ENCODE results near the gene BTD.
"Not testable (repeated sequence)": the region's sequence is repeated elsewhere in the genome, so short reads cannot be mapped to it uniquely, and the experiment has no call there.

Gene BTD

GRCh38 chr3:15601399-15602145 lies at the start of gene BTD, which contains the start of gene HACL1:
BTD (plus strand) TSS chr3:15601745; CDS start chr3:15635440, 33,695 bp downstream.
HACL1 (minus strand) TSS chr3:15601569; CDS start chr3:15601463, 106 bp downstream.
- no peak for DNase-seq

DNA sequence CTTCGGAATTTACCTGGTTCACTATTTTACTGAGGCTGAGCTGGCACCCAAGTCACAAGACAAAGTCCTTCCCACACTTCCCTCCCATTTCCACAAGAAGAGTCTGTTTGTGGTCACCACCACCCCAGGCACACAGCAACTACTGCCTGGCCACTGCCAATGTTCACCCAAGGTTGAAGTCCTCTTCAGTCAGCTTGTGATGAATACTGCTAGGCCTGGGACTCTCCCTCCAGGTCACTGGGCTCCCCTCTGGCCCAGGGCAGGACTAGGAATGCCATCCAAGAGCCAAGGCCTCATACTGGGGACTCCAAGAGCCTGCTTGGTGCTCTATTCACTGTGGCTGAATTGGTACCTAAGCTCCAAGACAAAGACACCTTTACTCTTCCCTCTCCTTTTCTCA lies 49.6 kb upstream of the BTD start:
- no peak for DNase-seq

DNA sequence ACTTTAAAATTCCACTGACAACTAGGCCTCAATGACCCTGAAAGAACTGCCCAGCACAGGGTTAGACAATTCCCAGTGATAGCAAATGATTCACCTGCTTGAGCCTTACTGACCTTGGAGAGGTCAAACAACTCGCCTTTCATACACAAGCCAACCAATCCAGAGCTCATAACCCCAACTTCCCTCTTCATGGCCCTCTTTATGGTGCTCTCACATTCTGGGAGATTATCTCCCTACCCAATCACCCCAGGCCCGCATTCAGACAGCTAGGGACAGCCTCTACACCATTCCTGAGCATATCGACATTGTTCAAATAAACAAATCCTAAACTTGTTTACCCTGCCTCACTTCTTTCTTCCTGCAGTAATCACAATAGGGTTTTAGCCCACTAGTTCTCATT lies 47.8 kb upstream of the BTD start:
- no peak for DNase-seq

DNA sequence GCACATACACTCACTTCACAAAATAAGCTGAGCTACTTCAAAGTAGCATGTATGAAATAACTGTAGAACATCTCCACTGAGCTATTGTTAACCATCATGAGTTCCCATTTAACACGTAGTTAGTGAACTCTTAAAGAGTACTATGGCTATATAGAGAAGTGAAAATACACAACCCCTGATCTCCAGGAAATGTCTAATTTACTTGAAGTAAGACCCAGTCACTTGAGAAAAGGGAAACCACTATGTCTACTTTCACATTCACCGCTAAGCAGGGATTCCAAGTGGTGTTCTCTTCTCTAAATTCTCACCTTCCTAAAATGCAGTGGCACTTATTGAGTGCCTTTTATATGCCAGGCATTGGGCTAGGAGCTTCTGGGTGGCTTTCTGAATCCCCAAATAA lies 45.0 kb upstream of the BTD start:
- no peak for DNase-seq

GRCh38 chr3:15557511-15557946 lies 44.0 kb upstream of the BTD start:
- no peak for DNase-seq

DNA sequence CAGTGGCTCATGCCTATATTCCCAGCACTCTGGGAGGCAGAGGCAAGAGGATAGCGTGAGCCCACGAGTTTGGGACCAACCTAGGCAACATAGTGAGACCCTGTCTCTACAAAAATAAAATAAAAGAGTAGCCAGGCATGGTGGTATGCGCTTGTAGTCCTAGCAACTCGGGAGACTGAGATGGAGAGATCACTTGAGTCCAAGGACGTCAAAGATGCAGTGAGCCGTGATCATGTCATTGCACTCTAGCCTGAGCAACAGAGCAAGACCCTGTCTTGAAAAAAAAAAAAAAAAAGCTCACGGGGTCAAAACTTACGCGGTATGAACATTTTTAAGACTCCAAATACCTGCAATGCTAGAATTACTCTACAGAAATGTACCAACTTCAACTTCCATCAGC lies 43.0 kb upstream of the BTD start:
- no peak for DNase-seq

DNA sequence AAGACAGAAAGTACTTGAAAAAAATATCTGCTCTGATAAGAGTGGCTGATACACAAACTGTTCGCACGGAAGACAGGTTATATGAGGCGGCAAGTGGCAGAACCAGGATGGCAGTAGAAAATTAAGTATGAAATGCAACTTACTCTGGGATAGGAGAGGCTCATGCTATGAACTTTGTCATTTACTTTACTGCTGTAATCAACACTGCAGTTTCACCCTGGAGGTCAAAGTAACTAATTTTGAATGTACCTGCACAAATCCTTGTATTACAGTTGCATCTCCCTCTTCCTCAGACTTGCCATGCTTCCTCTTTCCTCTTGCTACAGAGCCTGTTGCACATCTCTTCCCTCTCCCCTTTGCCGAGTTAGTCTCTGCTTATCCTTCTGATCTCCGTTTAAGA lies 39.0 kb upstream of the BTD start:
- DNase-seq = no peak

- DNase-seq = no peak
Measured at GRCh38 chr3:15563190-15563589, 38.4 kb upstream of the BTD start.

GRCh38 chr3:15572138-15572537 lies 29.4 kb upstream of the BTD start:
- DNase-seq = no peak

- no peak for DNase-seq
Measured at GRCh38 chr3:15575446-15575845, 26.1 kb upstream of the BTD start.

- DNase-seq = no peak
Measured at GRCh38 chr3:15576475-15576874, 25.1 kb upstream of the BTD start.

DNA sequence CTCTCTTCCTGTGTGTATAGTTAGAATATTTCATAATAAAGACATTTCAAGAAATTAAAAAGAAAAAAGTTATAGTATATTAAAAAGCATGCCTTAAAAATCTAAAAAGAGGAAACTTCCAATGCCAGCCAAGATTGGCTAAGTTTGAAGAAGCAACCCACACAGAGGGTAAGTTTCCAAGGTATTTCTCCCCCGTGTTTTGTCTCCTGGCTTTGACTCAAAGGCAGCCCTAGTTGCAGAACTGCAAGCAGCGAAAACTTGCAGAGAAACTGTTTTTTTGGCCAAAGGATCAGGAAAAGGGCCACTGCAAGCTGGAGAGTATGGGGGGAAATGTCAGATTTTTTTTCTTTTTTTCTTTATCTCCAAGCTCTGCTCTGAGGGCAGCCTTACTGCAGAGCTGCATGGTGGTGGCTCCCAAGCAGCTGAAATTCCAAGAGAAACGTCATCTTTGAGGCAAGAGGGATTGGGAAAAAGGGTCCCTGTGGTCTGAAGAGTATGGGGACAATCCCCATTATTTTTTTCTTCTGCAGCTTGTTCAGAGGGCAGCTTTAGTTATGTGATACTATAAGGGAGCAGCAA lies 23.2 kb upstream of the BTD start:
- DNase-seq = no peak

- DNase-seq = no peak
Measured at GRCh38 chr3:15579051-15579450, 22.5 kb upstream of the BTD start.

GRCh38 chr3:15581471-15582394 lies 19.8 kb upstream of the BTD start:
- no peak for DNase-seq

DNA sequence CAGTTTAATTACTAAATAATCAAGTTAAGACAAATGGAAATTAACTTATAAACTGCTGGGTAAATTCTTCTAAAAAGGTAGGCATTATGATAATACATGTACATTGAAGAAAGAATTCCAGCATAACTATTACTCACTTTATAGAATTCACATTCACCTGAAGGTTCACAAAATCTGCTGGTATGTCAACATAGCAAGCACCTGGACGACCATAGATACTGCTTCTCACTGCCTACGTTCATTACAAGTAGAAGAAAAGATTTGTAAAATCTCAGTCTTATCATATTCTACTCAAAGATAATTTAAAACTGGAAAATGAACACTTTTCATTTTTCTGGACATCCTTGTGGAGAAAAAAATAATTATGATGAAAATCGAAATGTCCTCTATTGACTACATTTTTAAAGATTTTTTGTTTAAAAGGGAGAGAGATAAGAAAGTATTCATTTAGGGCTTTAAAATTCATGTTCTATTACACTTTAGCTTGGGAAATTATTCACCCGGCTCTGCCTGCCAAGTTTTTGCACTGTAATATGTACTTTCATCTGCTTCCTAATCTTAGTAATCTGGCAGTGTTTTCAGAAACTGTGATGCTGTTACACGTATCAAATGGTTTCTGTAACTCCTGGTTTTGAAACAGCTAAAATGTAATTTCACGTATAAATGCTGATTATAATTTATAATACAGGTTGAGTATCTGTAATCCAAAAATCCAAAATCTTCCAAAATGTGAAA lies 16.3 kb upstream of the BTD start:
- no peak for DNase-seq

- DNase-seq = no peak
Measured at GRCh38 chr3:15591242-15591641, 10.3 kb upstream of the BTD start.

DNA sequence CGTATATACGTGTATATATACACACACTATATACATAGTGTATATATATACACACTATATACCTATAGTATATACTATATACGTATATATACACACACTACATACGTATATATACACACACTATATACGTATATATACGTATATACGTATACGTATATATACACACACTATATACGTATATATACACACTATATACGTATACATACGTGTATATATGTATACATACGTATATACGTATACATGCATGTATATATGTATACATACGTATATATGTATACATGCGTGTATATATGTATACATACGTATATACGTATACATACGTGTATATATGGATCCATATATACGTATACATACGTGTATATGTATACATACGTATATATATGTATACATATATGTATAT lies 9.6 kb upstream of the BTD start:
- DNase-seq = no peak

GRCh38 chr3:15592968-15593367 lies 8.6 kb upstream of the BTD start:
- DNase-seq = no peak

DNA sequence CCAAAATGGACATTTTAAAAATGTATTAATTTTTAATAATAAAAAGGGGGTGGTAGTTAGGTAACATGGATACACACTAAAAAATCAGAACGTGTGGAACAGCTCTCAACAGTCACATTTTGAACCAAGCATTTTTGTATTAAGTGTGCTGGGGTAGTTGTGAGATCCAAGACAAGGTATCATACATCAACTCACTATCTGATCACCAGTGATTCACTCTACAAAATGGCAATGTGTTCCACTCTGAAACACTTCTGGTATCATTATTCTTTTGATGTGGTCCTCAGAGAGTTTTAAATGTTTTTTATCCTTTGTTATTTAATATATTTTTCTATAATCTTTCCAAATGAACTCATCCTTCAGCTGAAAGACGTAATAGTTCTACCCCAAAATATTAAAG lies 5.6 kb upstream of the BTD start:
- DNase-seq = no peak

GRCh38 chr3:15601046-15601398 lies 523 bp upstream of the BTD start:
- DNase-seq = no peak

- DNase-seq = no peak
Measured at GRCh38 chr3:15602146-15602536, 596 bp downstream of the BTD start.

- DNase-seq = not testable (repeated sequence)
Measured at GRCh38 chr3:15602816-15603215, 1.3 kb downstream of the BTD start.

GRCh38 chr3:15604584-15604983 lies 3.0 kb downstream of the BTD start:
- DNase-seq = not testable (repeated sequence)
